Left lung (tissue), 10 donors: ENCODE results near the gene ZBTB8A. TPM values are rescaled to one million over a fixed set of nuclear protein-coding genes. Genes with fewer than 3 reads are reported as not detected.

Source experiments
- ATAC-seq: fragments of 200-7000 bp; cut with Tn5 transposase; one replicate; pipeline ENCODE4 v1.9.1; 2020; ENCODE audit warnings: moderate library complexity
- DNase-seq, 4 donors: peaks; one replicate each; pipeline ENCODE4 v3.0.0-alpha.2; 2013 to 2020
- H3K27ac ChIP-seq, 2 donors: fragments of 200-600 bp; sonication (generic) in 1 of 2; one replicate each; pipeline versions ENCODE4 v1.5.0 to v1.8.0; 2020 to 2021
- H3K27me3 ChIP-seq, 2 donors: fragments of 200-600 bp; sonication (generic) in 1 of 2; one replicate each; pipeline versions ENCODE4 v1.5.0 to v1.8.0; 2020 to 2021
- H3K36me3 ChIP-seq, 2 donors: fragments of 200-600 bp; sonication (generic) in 1 of 2; one replicate each; pipeline versions ENCODE4 v1.5.0 to v1.8.0; 2020 to 2021
- H3K4me1 ChIP-seq, 2 donors: fragments of 200-600 bp; one replicate each; pipeline ENCODE4 v1.8.0; 2021
- H3K4me3 ChIP-seq, 2 donors: fragments of 200-600 bp; sonication (generic) in 1 of 2; one replicate each; pipeline versions ENCODE4 v1.5.0 to v1.8.0; 2020 to 2021; ENCODE audit warnings: mild to moderate bottlenecking in 1 of 2
- H3K9me3 ChIP-seq, 2 donors: fragments of 200-600 bp; sonication (generic) in 1 of 2; one replicate each; pipeline versions ENCODE4 v1.5.0 to v1.8.0; 2020 to 2021
- CTCF ChIP-seq, 2 donors: fragments of 200-600 bp; sonication (generic) in 1 of 2; IDR thresholded peaks; one replicate each; pipeline versions ENCODE4 v1.5.0 to v1.8.0; 2021; ENCODE audit warnings: antibody characterized with exemption in 2 of 2
- intact Hi-C, 2 donors: fragments of 100-400 bp; cut with DNase I; formaldehyde crosslinking; loops; one replicate each; pipeline versions ENCODE4 v1.11.2 to v1.14.2; 2022
- polyA plus RNA-seq, 6 donors: library from polyadenylated mRNA; unstranded; fragments of 120-200 nt; gene quantifications; one replicate each; pipeline ENCODE4 v1.2.1, GENCODE V29; 2013; ENCODE audit not compliant: insufficient read length in 6 of 6
- total RNA-seq, 2 donors: library from RNA; stranded (reverse); fragmentation: NEBNext Ultra II Directional; extraction: Animal tissue kit (Norgen Biotek cat#: 25700); gene quantifications; one replicate each; pipeline ENCODE4 v1.2.1, GENCODE V29; 2021
- donor health status: DM: no; HTN: yes; CAD: no.
- donor health status: DM: no; HTN: no; CAD: no.

The ZBTB8A gene
- total and polyA plus RNA-seq, 8 donors = 8.6 to 17.3 (median 14.4) TPM

- DNase-seq = peak; percentile 91 to 95 (median 93)
- H3K27me3 ChIP-seq = no peaks in the 10 kb centered on the region
- H3K4me3 ChIP-seq = peak within 1 kb of the TSS; percentile 84 to 85
- H3K9me3 ChIP-seq = no peaks in the 10 kb centered on the region
- H3K4me1 ChIP-seq = peaks cover 29 to 64% of the 10 kb centered on the region in 2 donors
- H3K27ac ChIP-seq = peak within 1 kb of the TSS; percentile 99
- intact Hi-C loops = no loop called here
- TF ChIP-seq CTCF (IDR thresholded peaks at IDR 0.05) = no peak
- peak; percentile 88 for ATAC-seq
- peaks cover 0 to 34% of the 10 kb centered on the region in 2 donors for H3K36me3 ChIP-seq
These were observed 111.1 kb downstream of the ZBTB8A start, which contains the start of gene ZBTB8OS for GRCh38 chr1:32650248-32650751. ZBTB8OS (minus strand) TSS chr1:32650550; CDS start chr1:32650529, 21 bp downstream.

DNA sequence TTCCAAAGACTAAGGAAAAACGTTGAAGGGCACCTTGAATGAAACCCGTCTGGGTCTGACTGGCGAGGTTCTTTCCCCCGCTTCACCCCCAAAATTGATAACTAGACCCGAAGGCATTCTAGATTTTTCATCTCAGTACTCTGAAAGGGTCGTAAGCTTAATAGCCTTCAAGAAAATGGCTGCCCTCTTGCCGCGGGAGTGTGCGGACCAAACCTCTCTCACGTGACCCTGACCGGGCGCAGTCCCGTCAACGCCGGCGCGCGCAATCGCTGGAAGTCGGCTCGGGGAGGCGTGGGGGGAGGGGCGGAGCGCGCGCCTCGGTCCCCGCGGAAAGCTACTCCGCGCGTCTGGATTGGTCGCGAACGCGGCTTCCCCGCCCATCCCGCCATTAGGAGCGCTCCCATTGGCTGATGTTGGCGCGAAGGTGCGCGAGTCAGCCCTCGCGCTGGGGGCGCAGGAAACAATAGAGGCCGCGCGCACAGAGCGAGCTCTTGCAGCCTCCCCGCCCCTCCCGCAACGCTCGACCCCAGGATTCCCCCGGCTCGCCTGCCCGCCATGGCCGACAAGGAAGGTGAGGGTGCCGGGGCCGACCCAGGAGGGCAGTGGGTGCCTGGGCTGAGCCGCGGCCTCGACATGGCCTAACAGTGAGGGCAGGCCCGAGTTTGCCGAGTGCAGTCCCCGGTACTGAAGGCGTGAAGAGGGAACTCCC, 111.7 kb downstream of the ZBTB8A start, which contains the start of gene RBBP4:
TSS of gene RBBP4 (plus strand) at position 457 of the 709 bp plus-strand sequence. CDS start at position 556, 99 bp downstream.
- TF ChIP-seq CTCF (IDR thresholded peaks at IDR 0.05) = no peak
- Histone ChIP-seq H3K9me3 (no peaks in the 10 kb centered on the region), H3K27ac (peak within 1 kb of the TSS; percentile 99), H3K36me3 (peaks cover 0 to 34% of the 10 kb centered on the region in 2 donors), H3K4me1 (peaks cover 32 to 70% of the 10 kb centered on the region in 2 donors), H3K27me3 (no peaks in the 10 kb centered on the region), H3K4me3 (peak within 1 kb of the TSS; percentile 84 to 85)
- intact Hi-C loops = no loop called here
- DNase-seq (peak; percentile 97 to 99 (median 98)), ATAC-seq (peak; percentile 96)

GRCh38 chr1:32651461-32652073, 112.3 kb downstream of the ZBTB8A start:
- DNase-seq = no peak
- TF ChIP-seq CTCF (IDR thresholded peaks at IDR 0.05) = no peak
- peaks cover 32 to 75% of the 10 kb centered on the region in 2 donors for H3K4me1 ChIP-seq
- peak overlapping the region; percentile 84 to 85 for H3K4me3 ChIP-seq
- H3K9me3 ChIP-seq = no peaks in the 10 kb centered on the region
- peak; percentile 22 for ATAC-seq
- H3K36me3 ChIP-seq = peaks cover 0 to 39% of the 10 kb centered on the region in 2 donors
- intact Hi-C loops = no loop called here
- H3K27ac ChIP-seq = peak overlapping the region; percentile 99
- H3K27me3 ChIP-seq = no peaks in the 10 kb centered on the region

DNA sequence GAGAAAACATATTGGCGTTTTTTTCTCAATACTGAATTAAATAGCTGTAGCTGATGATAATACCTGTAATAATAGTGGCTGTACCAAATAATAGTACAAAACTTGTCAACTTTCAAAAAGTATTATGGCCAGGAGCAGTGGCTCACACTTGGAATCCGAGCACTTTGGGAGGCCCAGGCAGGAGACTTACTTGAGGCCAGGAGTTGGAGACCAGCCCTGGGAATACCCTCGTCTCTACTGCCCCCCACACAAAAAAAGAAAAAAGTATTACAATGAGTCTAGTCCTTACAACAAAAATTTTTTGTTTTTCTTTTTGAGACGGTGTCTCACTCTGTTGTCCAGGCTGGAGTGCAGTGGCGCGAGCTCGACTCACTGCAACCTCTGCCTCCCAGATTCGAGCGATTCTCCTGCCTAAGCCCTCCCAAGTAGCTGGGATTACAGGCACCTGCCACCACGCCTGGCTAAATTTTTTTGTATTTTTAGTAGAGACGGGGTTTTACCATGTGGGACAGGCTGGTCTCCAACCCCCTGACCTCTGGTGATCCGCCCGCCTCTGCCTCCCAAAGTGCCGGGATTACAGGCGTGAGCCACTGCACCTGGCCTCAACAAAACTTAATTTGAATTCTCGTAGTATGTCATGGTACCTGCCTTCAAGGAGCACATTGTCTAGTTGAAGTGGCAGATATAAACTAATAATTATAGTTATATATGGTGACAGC, 113.2 kb downstream of the ZBTB8A start:
- no peaks in the 10 kb centered on the region for H3K27me3 ChIP-seq
- TF ChIP-seq CTCF (IDR thresholded peaks at IDR 0.05) = no peak
- ATAC-seq (no peak), DNase-seq (no peak)
- H3K4me1 ChIP-seq = peaks cover 32 to 73% of the 10 kb centered on the region in 2 donors
- H3K9me3 ChIP-seq = no peaks in the 10 kb centered on the region
- peak overlapping the region; percentile 84 to 85 for H3K4me3 ChIP-seq
- peaks cover 0 to 47% of the 10 kb centered on the region in 2 donors for H3K36me3 ChIP-seq
- intact Hi-C loops = no loop called here
- peak overlapping the region; percentile 99 for H3K27ac ChIP-seq

Other genes starting within 250 kb of the ZBTB8A start
- gene HDAC1, start 247.3 kb upstream of the ZBTB8A start, total RNA-seq = 10 to 100 TPM; 61.8 to 72.7 TPM
- gene HDAC1, start 247.3 kb upstream of the ZBTB8A start, polyA plus RNA-seq = 100 to 1,000 TPM; 146 to 193 (median 167) TPM
- gene MARCKSL1, start 203.2 kb upstream of the ZBTB8A start, total RNA-seq = 10 to 100 TPM; 33.1 to 58.3 TPM
- 100 to 1,000 TPM; 364 to 478 (median 430) TPM for gene MARCKSL1, start 203.2 kb upstream of the ZBTB8A start, polyA plus RNA-seq
- 1 to 10 TPM; 4.4 to 5.7 TPM for gene FAM229A, start 176.9 kb upstream of the ZBTB8A start, total RNA-seq
- 10 to 100 TPM in 1 of 6 donors, 1 to 10 TPM in 5; 5.5 to 14.0 (median 8.4) TPM for gene FAM229A, start 176.9 kb upstream of the ZBTB8A start, polyA plus RNA-seq
- 1 to 10 TPM; 1.8 TPM for gene TSSK3, start 176.9 kb upstream of the ZBTB8A start, total RNA-seq
- gene TSSK3, start 176.9 kb upstream of the ZBTB8A start, polyA plus RNA-seq = 1 to 10 TPM; 2.8 to 7.8 (median 5.0) TPM
- gene BSDC1, start 145.0 kb upstream of the ZBTB8A start, total RNA-seq = 10 to 100 TPM; 51.2 to 64.8 TPM
- gene BSDC1, start 145.0 kb upstream of the ZBTB8A start, polyA plus RNA-seq = 10 to 100 TPM; 50.6 to 61.1 (median 57.9) TPM
- gene ZBTB8B, start 74.4 kb upstream of the ZBTB8A start, total RNA-seq = under 1 TPM; 0.03 TPM
- 1 to 10 TPM; 1.3 to 2.0 (median 1.6) TPM for gene ZBTB8B, start 74.4 kb upstream of the ZBTB8A start, polyA plus RNA-seq
- 10 to 100 TPM; 41.4 to 45.0 TPM for gene ZBTB8OS, start 111.1 kb downstream of the ZBTB8A start, total RNA-seq
- gene ZBTB8OS, start 111.1 kb downstream of the ZBTB8A start, polyA plus RNA-seq = 10 to 100 TPM; 36.0 to 39.2 (median 37.3) TPM
- gene RBBP4, start 111.8 kb downstream of the ZBTB8A start, total RNA-seq = 100 to 1,000 TPM; 166 to 176 TPM
- 100 to 1,000 TPM; 287 to 333 (median 309) TPM for gene RBBP4, start 111.8 kb downstream of the ZBTB8A start, polyA plus RNA-seq
- 10 to 100 TPM; 11.9 to 19.9 TPM for gene SYNC, start 163.3 kb downstream of the ZBTB8A start, total RNA-seq
- gene SYNC, start 163.3 kb downstream of the ZBTB8A start, polyA plus RNA-seq = 1 to 10 TPM; 3.1 to 5.8 (median 4.4) TPM